Gastrocnemius medialis (tissue), 4 donors: ENCODE measurements around the gene ANXA7.

Source experiments
- CTCF ChIP-seq, 5 experiments: fragments of 450-650 bp in 3 of 5; fragments of 200-600 bp in 2 of 5; sonication (generic) in 2 of 5; IDR thresholded peaks in 4 of 5; conservative IDR thresholded peaks in 1 of 5; 1 replicate in 4 of 5; 2 replicates in 1 of 5; pipeline ENCODE4 v1.5.1; 2016 to 2019; ENCODE audit warnings: antibody characterized with exemption in 5 of 5, mild to moderate bottlenecking in 3 of 5, moderate library complexity in 3 of 5
- POLR2A ChIP-seq, 2 donors: fragments of 450-650 bp; IDR thresholded peaks; one replicate each; pipeline ENCODE4 v1.6.1; 2017; ENCODE audit warnings: antibody characterized with exemption in 2 of 2, mild to moderate bottlenecking in 2 of 2, moderate library complexity in 2 of 2

GRCh38 chr10:73424478-73424877, 10.6 kb upstream of the ANXA7 start:
- TF ChIP-seq CTCF (IDR thresholded peaks at IDR 0.05 in 4 of 5, conservative IDR thresholded peaks at IDR 0.05 in 1 of 5): no peak
- TF ChIP-seq POLR2A (IDR thresholded peaks at IDR 0.05): no peak
